ENCODE measurements around the gene FAHD1. TPM values are rescaled to one million over a fixed set of nuclear protein-coding genes. Genes with fewer than 3 reads are reported as not detected.

The FAHD1 gene
- total RNA-seq, 2 experiments from 2014 or later, result 4.1 to 4.5 TPM

GRCh38 chr16:1818873-1819525 is 8.0 kb upstream of the FAHD1 start:
- CTCF ChIA-PET, result no interaction called here
- intact Hi-C loops (cut with DNase I, micrococcal nuclease), result no loop called here
- peaks cover 13% of the 10 kb centered on the region for H3K4me1 ChIP-seq (ENCODE audit: insufficient read depth, low read length)
- no peak overlapping the region for H3K27ac ChIP-seq (ENCODE audit: low read depth in 1 of 2, low read length in 2 of 2)
- H3K36me3 ChIP-seq (ENCODE audit: insufficient read depth, low read length), result peaks cover 66% of the 10 kb centered on the region
- Mint-ChIP-seq H3K27me3 (no peaks in the 10 kb centered on the region), H3K36me3 (ENCODE audit: low read depth) (peaks cover 24% of the 10 kb centered on the region), H3K9me3 (no peaks in the 10 kb centered on the region), H3K4me3 (no peak overlapping the region), H3K27ac (no peak overlapping the region), H3K4me1 (ENCODE audit: low read depth) (no peaks in the 10 kb centered on the region)
- ATAC-seq (ENCODE audit: poor library complexity) (no peak), DNase-seq (no peak)
- H3K4me3 ChIP-seq (ENCODE audit: low read length), result no peak overlapping the region
- TF ChIP-seq, protein P1, sequence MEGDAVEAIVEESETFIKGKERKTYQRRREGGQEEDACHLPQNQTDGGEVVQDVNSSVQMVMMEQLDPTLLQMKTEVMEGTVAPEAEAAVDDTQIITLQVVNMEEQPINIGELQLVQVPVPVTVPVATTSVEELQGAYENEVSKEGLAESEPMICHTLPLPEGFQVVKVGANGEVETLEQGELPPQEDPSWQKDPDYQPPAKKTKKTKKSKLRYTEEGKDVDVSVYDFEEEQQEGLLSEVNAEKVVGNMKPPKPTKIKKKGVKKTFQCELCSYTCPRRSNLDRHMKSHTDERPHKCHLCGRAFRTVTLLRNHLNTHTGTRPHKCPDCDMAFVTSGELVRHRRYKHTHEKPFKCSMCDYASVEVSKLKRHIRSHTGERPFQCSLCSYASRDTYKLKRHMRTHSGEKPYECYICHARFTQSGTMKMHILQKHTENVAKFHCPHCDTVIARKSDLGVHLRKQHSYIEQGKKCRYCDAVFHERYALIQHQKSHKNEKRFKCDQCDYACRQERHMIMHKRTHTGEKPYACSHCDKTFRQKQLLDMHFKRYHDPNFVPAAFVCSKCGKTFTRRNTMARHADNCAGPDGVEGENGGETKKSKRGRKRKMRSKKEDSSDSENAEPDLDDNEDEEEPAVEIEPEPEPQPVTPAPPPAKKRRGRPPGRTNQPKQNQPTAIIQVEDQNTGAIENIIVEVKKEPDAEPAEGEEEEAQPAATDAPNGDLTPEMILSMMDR (IDR thresholded peaks at IDR 0.05), result no peak
- H3K27me3 ChIP-seq (ENCODE audit: control insufficient read depth in 1 of 2, insufficient read depth in 2 of 2, low read length in 2 of 2), result no peaks in the 10 kb centered on the region
- POLR2A ChIA-PET, result no interaction called here
- H3K9me3 ChIP-seq (ENCODE audit: control insufficient read depth in 1 of 2, insufficient read depth in 1 of 2, low read length in 2 of 2), result no peaks in the 10 kb centered on the region

DNA sequence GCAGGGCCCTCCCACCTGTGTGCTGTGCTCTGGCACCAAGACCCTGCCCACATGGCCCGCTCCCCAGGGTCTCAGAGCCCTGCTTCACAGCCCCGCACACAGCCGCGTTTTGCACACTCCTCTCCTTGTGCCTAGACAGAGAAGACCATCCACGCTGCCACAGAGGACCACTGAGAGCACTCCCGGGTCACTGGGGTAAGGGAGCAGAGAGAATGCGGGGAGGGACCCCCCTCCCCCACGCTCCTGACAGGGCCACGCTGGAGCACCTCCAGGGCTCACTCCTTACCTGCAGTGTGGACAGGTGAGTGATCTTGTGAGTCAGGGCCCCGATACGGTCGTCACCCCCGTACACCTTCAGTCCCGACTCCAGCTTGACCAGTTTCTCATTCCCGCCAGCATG is 7.4 kb upstream of the FAHD1 start:
- Mint-ChIP-seq H3K9me3 (no peaks in the 10 kb centered on the region), H3K36me3 (ENCODE audit: low read depth) (peaks cover 24% of the 10 kb centered on the region), H3K27me3 (no peaks in the 10 kb centered on the region), H3K27ac (no peak overlapping the region), H3K4me1 (ENCODE audit: low read depth) (peaks cover 3% of the 10 kb centered on the region), H3K4me3 (no peak overlapping the region)
- Histone ChIP-seq H3K27ac (ENCODE audit: low read depth in 1 of 2, low read length in 2 of 2) (no peak overlapping the region), H3K9me3 (ENCODE audit: control insufficient read depth in 1 of 2, insufficient read depth in 1 of 2, low read length in 2 of 2) (no peaks in the 10 kb centered on the region), H3K4me1 (ENCODE audit: insufficient read depth, low read length) (peaks cover 19% of the 10 kb centered on the region), H3K36me3 (ENCODE audit: insufficient read depth, low read length) (peaks cover 65% of the 10 kb centered on the region), H3K27me3 (ENCODE audit: control insufficient read depth in 1 of 2, insufficient read depth in 2 of 2, low read length in 2 of 2) (no peaks in the 10 kb centered on the region), H3K4me3 (ENCODE audit: low read length) (no peak overlapping the region)
- TF ChIP-seq, protein P1 (IDR thresholded peaks at IDR 0.05), result no peak
- no peak for ATAC-seq (ENCODE audit: poor library complexity)
- no peak for DNase-seq
- CTCF ChIA-PET, result no interaction called here
- POLR2A ChIA-PET, result no interaction called here
- intact Hi-C loops (cut with DNase I, micrococcal nuclease), result no loop called here

DNA sequence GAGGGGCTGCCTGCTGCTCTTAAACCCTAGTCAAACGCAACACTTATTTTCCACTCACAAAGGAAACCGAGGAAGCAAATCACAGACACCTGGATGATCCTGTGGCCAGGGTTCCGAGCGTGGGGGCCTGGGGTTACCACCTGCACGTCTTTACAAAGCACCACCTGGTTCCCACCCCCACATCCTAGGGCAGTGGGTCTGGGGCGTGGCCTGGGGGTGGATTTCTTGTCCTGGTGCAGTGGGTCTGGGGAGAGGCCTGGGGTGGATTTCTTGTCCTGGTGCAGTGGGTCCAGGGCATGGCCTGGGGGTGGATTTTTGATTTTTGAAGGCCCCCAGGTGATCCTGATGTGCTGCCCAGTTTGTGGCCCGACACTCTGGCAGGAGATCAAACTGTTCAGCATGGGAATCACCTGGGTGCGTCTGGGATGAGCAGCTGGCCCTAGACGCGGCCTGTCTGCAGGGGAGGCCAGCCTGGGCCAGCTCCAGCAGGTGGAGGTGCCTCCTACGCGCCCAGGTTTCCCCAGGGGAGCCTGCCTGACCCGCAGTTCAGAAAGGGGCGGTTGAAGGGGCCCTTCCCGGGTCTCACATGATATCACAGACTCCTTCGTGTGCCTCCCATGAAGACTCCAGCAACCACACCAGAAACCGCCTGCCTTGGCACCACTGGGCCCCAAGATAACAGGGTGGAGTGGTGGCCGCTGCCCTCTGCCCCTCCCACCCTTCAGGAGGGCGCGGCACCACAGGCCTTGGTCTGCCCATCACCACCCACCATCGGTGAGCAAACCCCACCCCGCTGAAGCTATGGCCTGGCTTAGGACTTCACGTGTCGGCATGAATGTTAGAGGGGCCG is 6.7 kb upstream of the FAHD1 start:
- Histone ChIP-seq H3K27ac (ENCODE audit: low read depth in 1 of 2, low read length in 2 of 2) (no peak overlapping the region), H3K9me3 (ENCODE audit: control insufficient read depth in 1 of 2, insufficient read depth in 1 of 2, low read length in 2 of 2) (no peaks in the 10 kb centered on the region), H3K36me3 (ENCODE audit: insufficient read depth, low read length) (peaks cover 65% of the 10 kb centered on the region), H3K4me1 (ENCODE audit: insufficient read depth, low read length) (peaks cover 26% of the 10 kb centered on the region), H3K27me3 (ENCODE audit: control insufficient read depth in 1 of 2, insufficient read depth in 2 of 2, low read length in 2 of 2) (no peaks in the 10 kb centered on the region), H3K4me3 (ENCODE audit: low read length) (no peak overlapping the region)
- Mint-ChIP-seq H3K36me3 (ENCODE audit: low read depth) (peaks cover 18% of the 10 kb centered on the region), H3K4me1 (ENCODE audit: low read depth) (peaks cover 8% of the 10 kb centered on the region), H3K27ac (no peak overlapping the region), H3K9me3 (no peaks in the 10 kb centered on the region), H3K27me3 (no peaks in the 10 kb centered on the region), H3K4me3 (no peak overlapping the region)
- TF ChIP-seq, protein P1 (IDR thresholded peaks at IDR 0.05), result no peak
- ATAC-seq (ENCODE audit: poor library complexity) (no peak), DNase-seq (no peak)
- ChIA-PET CTCF (no interaction called here), POLR2A (no interaction called here)
- intact Hi-C loops (cut with DNase I, micrococcal nuclease), result no loop called here
